DMS79 treated with DMSO at 0.1 percent for 48 hours (cell line): ENCODE results near the gene KCNMB3.
"Not testable (repeated sequence)": the region's sequence is repeated elsewhere in the genome, so short reads cannot be mapped to it uniquely, and the experiment has no call there.

Experiments used
- DNase-seq: peaks from one replicate; lab custom pipeline; 2025; lab: John Stamatoyannopoulos, UW

KCNMB3 gene

DNA sequence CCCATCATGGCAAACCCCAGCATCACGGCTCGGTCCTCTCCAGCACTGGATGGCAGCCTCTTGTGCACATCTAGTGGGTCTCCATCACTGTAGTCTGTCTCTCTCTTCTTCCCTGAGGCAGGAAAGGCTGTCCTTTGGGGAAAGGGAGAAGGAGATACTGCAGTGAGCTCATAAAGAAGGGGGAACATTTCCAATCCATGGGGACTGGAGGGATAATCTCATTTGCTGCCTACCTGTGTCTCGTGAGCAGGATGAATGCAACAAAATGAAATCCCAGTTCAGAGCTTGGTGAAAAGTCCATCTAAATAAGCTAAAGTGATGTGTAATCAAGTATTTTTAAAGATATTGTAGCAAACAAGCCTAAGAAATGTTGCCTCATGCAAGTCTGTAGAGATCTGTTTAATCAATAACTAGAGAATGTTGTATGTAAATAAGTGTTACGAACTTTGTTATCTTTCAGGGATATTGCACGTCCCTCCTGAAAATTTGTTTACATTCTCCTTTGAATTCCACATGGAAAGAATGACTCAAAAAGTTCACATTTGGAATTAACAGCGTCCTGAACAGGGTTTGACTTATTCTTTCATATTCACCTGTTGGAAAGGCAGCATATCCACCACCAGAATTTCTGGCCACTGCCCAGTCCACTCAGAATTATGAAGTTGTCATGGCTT lies at the start of gene KCNMB3:
TSS of gene KCNMB3 (minus strand) at position 312 of the 674 bp plus-strand sequence. CDS start at position 188, 124 bp downstream.
- no peak for DNase-seq

GRCh38 chr3:179299999-179300613 lies 49.2 kb upstream of the KCNMB3 start:
- DNase-seq: no peak

DNA sequence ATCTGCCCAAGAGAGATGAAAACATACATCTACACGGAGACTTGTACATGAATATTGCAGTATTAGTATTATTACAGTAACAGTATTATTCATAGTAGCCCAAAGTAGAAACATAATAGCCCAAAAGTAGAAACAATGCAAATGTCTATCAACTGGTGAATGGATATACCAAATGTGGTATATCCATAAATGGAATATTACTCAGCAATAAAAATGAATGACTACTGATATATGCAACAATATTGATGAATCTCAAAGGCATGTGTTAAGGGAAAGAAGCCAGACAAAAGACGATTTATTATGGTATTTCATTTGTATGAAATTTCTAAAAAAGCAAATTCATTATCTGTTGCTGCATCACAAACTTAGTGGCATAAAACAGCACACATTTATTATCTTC lies 48.4 kb upstream of the KCNMB3 start:
- no peak for DNase-seq

DNA sequence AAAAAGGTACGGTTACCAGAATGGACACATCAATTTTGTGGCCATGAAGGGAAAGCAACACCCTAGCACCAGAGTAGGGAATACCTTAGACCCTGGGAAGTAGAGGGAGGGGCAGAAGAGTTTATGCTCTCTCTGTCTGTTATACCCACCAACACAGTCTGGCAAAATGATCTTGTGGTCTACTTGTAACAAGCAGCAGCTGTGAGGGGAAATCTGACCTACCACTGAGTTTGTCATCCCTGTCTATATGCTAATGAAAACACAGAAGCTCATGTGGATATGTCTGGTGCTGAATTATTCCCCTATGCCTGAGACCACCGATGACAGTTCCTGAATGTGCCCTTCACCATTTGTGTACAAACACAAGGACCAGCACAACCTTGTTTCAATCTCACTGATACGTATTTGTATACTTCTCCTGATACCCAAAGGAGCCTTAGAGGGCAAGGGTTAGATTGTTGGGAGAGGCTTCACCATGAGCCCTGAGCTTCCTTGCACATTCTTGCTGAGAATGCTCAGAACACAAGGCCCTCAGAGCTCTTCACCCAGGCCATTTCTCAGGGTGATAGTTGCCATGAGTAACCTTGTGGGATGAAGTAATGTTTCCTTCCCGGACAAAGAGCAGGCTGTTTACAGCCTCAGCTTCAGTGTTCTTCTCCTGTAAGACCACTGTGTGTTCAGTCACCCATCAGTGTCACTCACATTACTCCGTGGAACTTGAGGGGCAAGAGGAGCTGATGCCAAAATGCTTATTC lies 47.2 kb upstream of the KCNMB3 start:
- DNase-seq: no peak

DNA sequence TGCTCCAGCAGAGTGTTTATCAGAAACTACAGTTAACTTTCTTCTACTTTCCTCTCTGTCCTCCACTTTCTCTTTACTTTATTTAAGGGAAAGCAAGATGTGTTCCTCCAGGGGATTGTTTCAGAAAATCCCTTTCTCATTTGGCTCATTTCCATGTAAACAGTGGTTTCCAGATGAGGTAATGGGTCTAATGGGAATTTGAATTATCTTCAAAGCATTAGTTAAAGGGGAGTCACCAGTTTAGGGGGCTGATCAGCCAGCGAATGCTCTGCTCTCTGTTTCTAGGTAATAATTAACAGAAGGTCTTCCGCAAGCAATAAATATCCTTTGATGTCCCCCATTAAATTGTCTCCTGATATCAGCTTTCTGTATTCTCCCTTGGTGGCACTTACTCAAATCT lies 41.5 kb upstream of the KCNMB3 start:
- no peak for DNase-seq

DNA sequence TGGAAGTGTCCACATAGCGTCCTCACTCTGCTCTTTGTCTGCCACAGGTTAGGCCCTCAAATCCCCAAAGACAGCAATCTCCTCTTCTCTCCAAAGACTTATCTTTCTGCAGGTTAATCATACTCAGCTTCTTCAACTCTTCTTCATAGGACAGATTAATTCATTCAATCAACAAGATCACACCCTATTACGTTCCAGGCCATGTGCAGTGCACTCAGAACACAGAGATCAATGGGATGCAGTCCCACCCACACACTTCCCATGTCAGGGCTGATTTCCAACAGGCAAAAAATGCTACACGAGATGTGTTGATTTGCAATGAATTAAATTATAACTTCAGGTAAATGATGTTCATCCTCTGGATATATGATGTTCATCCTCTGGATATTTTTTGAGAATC lies 38.4 kb upstream of the KCNMB3 start:
- no peak for DNase-seq

DNA sequence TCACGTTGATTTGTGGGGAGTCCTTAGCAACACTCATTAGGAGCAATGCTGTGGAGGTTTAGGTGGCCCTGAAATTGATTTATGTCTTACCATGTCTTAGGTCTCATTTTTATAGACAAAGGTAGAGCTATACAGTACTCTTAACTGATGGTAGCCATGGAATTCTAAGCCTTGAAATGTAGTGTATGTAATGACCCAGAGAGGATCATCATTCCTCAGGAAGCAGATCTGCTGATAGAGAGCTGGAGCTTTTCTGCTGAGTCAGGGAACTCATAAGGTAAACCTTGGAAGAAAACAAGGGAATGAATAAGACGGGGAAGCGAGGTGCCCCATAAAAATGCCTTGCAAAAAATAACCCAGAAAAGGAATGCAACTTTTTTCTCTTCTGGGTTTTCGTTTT lies 37.9 kb upstream of the KCNMB3 start:
- DNase-seq: no peak

DNA sequence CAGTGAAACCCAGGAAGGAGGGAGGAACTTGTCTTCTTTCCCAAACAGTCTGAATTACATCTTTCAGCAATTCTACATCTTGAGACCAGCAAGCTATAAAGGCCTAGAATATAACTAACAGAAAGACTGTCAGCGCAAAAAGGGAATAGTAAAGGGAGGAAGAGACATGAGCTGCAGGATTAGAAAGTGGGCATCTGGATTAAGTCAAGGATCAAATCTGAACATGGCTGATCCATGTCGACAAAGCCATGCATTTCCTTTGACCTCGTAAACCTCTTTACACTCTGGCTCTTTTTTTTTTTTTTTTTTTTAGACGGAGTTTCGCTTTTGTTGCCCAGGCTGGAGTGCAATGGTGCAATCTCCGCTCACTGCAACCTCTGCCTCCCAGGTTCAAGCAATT lies 35.4 kb upstream of the KCNMB3 start:
- no peak for DNase-seq

- no peak for DNase-seq
These were observed 30.9 kb upstream of the KCNMB3 start for GRCh38 chr3:179281825-179282224.

- no peak for DNase-seq
These were observed 28.9 kb upstream of the KCNMB3 start for GRCh38 chr3:179279837-179280236.

- DNase-seq: no peak
These were observed 28.2 kb upstream of the KCNMB3 start for GRCh38 chr3:179278932-179279693.

DNA sequence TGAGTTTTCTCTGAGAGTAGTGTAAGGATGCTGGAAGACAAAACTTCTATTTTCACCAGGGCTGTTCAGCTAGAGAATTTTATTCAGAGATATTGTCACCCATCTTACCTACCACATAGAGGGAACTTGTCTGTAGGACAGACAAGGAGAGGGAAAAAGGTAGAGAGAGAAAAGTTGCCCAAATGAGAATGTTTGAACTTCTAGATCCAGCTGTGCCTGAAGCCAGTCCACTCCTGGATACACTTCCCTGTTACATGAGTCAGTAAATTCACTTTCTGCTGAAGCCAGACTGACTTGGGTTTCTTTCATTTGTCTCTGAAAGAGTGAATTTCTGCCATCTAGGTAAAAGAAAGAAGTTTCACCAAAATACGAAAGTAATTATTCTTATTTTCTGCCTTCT lies 27.2 kb upstream of the KCNMB3 start:
- DNase-seq: no peak

DNA sequence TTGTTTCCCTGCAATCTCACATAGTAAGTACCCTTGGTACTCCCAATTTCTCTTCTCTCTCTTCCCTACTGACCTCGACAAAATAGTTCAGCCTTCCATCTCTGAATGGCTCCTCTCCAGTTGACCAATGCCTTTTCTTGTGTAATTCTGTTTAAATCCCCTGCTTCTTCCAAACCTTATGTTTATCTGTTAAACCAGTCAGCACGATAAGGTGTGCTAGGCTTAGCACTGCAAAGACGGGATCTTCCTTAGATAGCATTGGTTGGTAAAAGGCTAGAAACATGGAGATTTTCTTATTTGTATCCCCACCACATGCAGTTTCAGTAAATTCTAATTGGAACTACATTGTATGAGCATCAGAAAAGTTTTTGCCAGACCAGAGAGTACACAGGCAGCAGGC lies 25.8 kb upstream of the KCNMB3 start:
- no peak for DNase-seq

DNA sequence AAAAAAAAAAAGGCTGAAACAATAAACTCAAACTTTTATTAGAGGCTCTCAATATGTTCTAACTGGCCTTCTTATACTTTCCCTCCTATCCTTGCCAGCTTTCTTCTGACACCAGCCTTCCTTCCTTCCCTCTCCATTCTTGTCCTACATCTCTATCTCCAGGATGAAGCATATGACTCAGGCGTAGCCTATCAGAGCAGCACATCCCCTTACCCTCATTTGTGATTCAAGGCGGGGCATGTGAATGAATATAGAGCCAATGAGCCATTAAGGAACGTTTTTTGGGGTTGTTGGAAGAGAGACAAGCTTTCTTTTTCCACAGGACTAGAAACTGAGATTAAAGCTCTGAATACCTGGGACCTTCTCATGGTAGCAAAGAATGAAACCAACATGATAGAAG lies 25.1 kb upstream of the KCNMB3 start:
- no peak for DNase-seq

DNA sequence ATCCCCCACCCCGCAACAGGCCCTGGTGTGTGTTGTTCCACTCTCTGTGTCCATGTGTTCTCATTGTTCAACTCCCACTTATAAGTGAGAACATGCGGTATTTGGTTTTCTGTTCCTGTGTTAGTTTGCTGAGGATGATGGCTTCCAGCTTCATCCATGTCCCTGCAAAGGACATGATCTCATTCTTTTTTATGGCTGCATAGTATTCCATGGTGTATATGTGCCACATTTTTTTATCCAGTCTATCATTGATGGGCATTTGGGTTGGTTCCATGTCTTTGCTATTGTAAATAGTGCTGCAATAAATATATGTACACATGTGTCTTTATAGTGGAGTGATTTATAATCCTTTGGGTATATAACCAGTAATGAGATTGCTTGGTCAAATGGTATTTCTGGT lies 23.5 kb upstream of the KCNMB3 start:
- DNase-seq: not testable (repeated sequence)

DNA sequence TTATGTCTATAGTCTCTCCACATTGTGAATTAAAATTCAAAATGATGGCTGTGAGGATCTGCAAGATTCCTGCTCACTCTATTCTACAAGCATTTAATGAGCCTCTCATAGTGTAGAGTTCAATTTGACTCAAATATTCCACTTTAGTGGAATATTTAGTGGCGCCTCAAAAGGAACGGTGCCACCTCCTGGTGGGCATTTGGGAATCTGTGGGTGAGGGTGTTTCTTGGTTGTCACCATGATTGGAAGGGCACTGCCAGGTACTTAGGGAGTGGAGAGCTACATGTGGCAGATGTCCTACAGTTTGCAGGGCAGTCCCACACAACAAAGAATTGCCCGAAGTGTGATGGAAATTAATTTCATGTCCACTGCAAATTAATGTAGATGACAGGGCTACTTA lies 21.5 kb upstream of the KCNMB3 start:
- DNase-seq: no peak

DNA sequence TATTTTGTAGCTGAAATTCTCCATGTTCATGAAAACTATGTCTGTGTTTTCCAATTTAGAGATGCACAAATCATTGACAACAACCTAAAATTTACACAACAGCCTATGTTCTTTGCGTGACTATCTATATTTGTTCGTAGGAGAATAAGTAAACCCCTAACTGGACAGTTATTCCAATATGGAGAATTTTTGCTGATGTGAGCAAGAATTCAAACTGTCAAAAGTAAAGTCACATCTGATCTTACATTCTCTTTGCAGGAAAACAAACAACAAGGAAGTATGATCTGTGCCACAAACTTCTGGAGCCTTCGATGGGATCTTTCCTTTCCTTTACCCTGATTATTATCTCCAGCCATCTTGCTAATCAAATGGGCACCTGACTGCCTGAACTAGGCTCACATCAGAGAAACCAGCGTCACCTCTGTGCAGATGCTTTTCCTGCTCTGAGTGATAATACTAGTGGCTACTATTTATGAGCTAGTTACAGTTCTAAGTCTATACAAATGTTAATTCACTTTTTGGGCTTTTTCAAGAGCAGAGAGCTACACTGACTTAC lies 18.3 kb upstream of the KCNMB3 start:
- no peak for DNase-seq

- DNase-seq: no peak
These were observed 17.6 kb upstream of the KCNMB3 start for GRCh38 chr3:179268400-179269051.

- DNase-seq: no peak
These were observed 15.8 kb upstream of the KCNMB3 start for GRCh38 chr3:179266701-179267211.

GRCh38 chr3:179265875-179266274 lies 15.0 kb upstream of the KCNMB3 start:
- DNase-seq: no peak

- no peak for DNase-seq
These were observed 14.2 kb upstream of the KCNMB3 start for GRCh38 chr3:179265092-179265491.
